D721Med (cell line): Measurements from ENCODE around the gene ERV3-1.
"Not testable (repeated sequence)": the region's sequence is repeated elsewhere in the genome, so short reads cannot be mapped to it uniquely, and the experiment has no call there.

ENCODE experiments used
- DNase-seq: peaks from one replicate; pipeline ENCODE4 v3.0.0; 2011; ENCODE audit warnings: low spot score; ENCODE audit not compliant: insufficient read length
- FAIRE-seq: peaks from 2 replicates; lab custom pipeline; 2011; peaks lifted over from hg19 to GRCh38; lab: Jason Lieb, UNC
- TF ChIP-seq, protein P1 (sequence below): IDR thresholded peaks from 2 replicates; pipeline ENCODE4 v1.5.1; 2012; ENCODE audit warnings: mild to moderate bottlenecking, control low read depth; ENCODE audit not compliant: insufficient read depth; ENCODE audit errors: missing control alignments

The ERV3-1 gene

DNA sequence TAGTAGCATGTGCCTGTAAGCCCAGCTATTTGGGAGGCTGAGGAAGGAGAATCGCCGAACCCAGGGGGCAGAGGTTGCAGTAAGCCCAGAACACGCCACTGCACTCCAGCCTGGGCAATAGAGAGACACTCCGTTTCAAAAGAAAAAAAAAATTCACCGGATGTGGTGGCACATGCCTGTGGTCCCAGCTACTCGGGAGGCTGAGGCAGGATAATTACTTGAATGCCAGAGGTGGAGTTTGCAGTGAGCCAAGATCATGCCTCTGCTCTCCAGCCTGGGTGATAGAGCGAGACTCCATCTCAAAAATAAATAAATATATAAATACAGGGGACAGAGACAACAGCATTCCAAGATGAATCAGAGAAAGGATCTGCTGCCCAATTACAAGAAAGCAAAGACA lies 3.4 kb upstream of the ERV3-1 start:
- FAIRE-seq, DNase-seq: not testable (repeated sequence)

DNA sequence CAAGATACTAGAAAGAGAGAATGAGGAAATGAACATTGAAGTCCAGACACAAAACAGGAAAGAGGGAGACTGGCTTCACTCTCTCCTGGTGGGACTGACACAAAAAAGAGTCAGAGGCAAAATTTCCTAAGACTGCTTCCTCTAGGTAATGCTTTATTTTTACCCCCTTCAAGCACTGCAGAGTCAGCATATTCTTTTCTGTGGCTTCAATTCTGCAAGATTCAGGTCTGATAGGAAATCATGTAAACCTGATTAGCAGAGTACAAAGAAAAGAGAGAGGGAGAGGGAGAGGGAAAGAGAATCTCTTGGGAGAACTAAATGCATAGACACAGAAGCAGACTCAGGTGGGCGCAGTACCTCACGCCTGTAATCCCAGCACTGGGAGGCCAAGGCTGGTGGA lies 2.9 kb upstream of the ERV3-1 start:
- FAIRE-seq, DNase-seq: not testable (repeated sequence)

DNA sequence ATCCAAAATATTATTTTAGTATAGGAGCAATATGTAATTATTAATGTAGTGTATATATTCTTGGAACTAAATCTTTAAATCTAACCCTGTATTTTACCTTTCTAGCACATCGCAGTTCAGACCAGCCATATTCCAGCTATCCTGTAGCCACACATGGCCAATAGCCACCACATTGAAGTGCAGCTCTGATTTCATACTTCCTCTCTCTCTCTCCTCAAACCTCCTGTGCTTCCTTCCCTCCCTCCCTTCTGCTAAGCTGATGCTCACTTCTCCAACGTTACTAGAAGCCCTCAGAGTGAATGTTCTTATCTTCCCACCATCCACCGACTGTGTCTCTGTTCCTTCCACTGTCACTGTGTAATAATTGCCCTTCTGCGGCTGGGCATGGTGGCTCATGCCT lies 549 bp upstream of the ERV3-1 start:
- DNase-seq, FAIRE-seq: not testable (repeated sequence)

DNA sequence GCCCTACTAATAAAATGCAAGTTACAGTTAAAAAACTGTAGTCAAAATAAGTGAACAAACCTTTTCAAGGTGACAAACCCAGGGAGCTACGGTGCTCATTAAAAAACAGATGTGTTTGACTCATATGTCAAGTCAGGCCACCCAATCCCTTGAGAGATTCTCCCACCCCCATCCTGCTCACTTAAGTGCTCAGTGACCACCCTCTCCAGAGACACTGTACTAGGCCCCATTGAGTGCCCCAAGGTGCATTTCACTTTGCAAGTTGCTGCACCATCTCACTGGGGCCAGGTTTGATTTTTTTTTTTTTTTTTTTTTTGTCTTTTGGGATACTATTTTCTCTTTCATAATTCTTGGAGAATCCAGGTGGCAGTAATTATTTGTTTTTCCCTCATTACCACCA lies 1.9 kb downstream of the ERV3-1 start:
- DNase-seq (no peak), FAIRE-seq (no peak)
- TF ChIP-seq, protein P1, sequence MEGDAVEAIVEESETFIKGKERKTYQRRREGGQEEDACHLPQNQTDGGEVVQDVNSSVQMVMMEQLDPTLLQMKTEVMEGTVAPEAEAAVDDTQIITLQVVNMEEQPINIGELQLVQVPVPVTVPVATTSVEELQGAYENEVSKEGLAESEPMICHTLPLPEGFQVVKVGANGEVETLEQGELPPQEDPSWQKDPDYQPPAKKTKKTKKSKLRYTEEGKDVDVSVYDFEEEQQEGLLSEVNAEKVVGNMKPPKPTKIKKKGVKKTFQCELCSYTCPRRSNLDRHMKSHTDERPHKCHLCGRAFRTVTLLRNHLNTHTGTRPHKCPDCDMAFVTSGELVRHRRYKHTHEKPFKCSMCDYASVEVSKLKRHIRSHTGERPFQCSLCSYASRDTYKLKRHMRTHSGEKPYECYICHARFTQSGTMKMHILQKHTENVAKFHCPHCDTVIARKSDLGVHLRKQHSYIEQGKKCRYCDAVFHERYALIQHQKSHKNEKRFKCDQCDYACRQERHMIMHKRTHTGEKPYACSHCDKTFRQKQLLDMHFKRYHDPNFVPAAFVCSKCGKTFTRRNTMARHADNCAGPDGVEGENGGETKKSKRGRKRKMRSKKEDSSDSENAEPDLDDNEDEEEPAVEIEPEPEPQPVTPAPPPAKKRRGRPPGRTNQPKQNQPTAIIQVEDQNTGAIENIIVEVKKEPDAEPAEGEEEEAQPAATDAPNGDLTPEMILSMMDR: no peak

DNA sequence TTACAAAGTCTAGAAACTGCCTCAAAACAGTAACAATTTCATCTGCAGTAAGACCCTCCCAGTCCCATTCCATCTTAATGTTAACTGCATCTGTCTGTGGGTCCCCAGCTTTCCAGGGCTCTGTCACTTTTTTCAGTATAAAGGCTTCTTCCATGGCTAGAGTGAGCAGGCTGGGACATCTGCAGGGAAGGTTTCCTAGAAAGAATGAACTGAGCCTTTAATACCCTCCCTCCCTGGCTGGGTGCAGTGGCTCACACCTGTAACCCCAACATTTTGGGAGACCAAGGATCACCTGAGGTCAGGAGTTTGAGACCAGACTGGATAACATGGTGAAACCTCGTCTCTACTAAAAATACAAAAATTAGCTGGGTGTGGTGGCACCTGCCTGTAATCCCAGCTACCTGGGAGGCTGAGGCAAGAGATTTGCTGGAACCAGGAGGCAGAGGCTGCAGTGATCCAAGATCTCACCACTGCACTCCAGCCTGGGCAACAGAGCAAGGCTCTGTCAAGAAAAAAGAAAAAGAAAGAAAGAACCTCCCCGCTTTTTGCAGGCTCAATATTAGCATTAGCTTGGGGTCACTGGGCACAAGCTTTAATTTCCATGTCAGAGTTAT lies 3.4 kb downstream of the ERV3-1 start:
- DNase-seq (no peak), FAIRE-seq (no peak)
- TF ChIP-seq, protein P1: no peak

DNA sequence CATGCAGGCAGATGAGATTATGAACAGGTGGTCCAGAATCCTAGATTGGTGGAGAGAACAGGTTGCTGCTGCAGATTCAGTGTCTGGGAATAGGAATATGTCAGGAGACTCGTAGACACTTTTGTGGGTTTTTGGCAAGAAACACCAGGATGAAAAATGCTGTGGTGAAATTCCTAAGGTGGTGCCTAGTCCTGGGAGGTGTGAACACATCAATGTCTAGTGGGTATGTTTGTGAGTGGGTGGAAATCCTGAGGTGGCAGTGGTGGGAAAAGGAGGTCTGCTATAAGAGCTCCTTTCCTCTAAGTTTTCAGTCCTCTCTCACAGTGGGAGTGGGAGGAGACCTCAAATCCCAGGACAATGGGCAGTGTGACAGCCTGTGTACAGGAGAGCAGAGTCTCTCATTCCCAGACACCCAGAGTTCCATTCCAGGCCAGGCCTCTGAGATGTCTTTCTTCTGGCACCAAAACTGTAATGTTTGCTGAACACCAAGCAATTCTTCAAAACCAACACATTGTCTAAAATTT lies 5.1 kb downstream of the ERV3-1 start:
- FAIRE-seq: no peak

DNA sequence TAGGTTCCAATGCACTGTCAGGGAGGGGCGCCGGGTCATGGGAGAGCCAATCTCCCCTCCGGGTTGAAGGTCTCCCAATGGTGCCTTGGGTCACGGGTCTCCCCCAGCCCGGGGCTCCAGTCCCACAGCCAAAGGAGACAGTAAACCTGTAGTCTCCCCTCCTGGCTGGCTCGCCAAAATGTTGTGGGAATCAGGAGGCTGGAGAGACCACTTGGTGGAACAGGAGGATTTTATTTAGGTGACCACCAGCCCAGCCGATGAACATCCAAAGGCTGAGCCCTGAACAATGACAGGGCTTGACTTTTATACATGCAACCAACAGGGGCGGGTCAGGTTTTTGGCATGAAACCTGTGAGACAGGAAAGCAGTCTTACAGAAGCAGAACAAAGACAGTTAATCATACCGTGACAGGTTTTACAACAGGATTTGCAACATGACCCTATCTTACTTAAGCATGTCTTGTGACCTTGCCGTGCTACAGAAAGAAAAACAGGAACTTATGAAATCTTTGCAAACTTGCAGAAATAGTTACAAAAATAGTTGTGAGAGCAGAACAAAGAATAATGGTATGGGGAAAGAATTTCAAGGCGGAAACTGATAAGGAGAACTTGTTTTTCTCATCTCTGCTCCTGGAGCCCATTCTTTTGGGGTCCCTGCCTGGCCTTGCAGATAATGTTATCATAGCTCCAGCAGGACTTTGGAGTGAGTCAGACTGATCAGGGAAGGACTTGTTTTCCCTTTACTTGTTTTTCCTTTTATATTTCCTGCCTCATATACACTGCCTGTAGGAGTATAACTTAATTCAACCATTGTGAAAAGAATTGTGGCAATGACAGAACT lies 7.1 kb downstream of the ERV3-1 start:
- DNase-seq (no peak), FAIRE-seq (no peak)
- TF ChIP-seq, protein P1: no peak

More for the DNA sequence above, 5.1 kb downstream of the ERV3-1 start:
- TF ChIP-seq, protein P1: no peak
- DNase-seq: no peak

DNA sequence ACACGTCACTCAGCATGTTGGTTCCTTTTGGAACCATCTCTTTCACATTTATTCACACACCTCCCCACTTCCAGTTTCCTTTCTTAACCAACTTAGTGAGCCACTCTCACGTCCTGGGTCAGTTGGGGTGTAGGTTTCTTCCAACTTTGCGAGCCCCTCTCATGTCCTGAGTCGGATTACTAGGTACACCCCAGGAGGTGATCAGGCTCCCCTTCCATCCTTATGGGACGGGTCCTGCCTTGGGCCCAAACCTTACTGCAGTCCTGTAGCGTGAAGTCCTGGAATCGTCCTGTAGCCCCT lies 7.7 kb downstream of the ERV3-1 start:
- TF ChIP-seq, protein P1: no peak
- DNase-seq (no peak), FAIRE-seq (no peak)
